CD14-positive monocyte (primary cell): ENCODE results near the gene MRPS9. TPM values are rescaled to one million over a fixed set of nuclear protein-coding genes. Genes with fewer than 3 reads are reported as not detected.

Source experiments
- DNase-seq, 3 donors: peaks; one replicate each; pipeline ENCODE4 v3.0.0-alpha.2; 2011 to 2022
- H2AFZ ChIP-seq: 2 replicates; pipeline ENCODE4 v1.6.0; 2012; ENCODE audit warnings: mild to moderate bottlenecking, low read depth, low read length, inconsistent platforms; ENCODE audit not compliant: insufficient read depth, poor library complexity, severe bottlenecking
- H3K27ac ChIP-seq, 2 donors: 1 replicate in 1 of 2; 2 replicates in 1 of 2; pipeline ENCODE4 v1.5.1; 2012 to 2013; ENCODE audit warnings: low read length in 2 of 2, control low read depth in 1 of 2, inconsistent platforms in 1 of 2, low read depth in 1 of 2, mild to moderate bottlenecking in 1 of 2
- H3K27me3 ChIP-seq, 2 donors: one replicate each; pipeline versions ENCODE4 v1.6.0 to v1.6.1; 2011 to 2013; ENCODE audit warnings: low read length in 2 of 2; ENCODE audit not compliant: control insufficient read depth in 2 of 2, insufficient read depth in 2 of 2
- H3K36me3 ChIP-seq, 2 donors: replicated peaks in 1 of 2; 1 replicate in 1 of 2; 2 replicates in 1 of 2; pipeline versions ENCODE4 v1.5.1 to v1.6.1; 2012 to 2013; ENCODE audit warnings: low read length in 2 of 2, control low read depth in 1 of 2, inconsistent platforms in 1 of 2, mild to moderate bottlenecking in 1 of 2; ENCODE audit not compliant: insufficient read depth in 2 of 2, control insufficient read depth in 1 of 2
- H3K4me1 ChIP-seq, 2 donors: 1 replicate in 1 of 2; 2 replicates in 1 of 2; pipeline versions ENCODE4 v1.5.1 to v1.6.1; 2012 to 2013; ENCODE audit warnings: low read length in 2 of 2, control low read depth in 1 of 2, inconsistent platforms in 1 of 2, mild to moderate bottlenecking in 1 of 2, moderate library complexity in 1 of 2; ENCODE audit not compliant: insufficient read depth in 2 of 2, control insufficient read depth in 1 of 2
- H3K4me2 ChIP-seq: replicated peaks from 2 replicates; pipeline ENCODE3; 2012; ENCODE audit warnings: low read length, moderate library complexity, mild to moderate bottlenecking; ENCODE audit not compliant: poor library complexity, severe bottlenecking; ENCODE audit errors: extremely low read depth
- H3K4me3 ChIP-seq, 3 experiments: fragments of 200-600 bp in 1 of 3; sonication (generic) in 1 of 3; replicated peaks in 1 of 3; 1 replicate in 2 of 3; 2 replicates in 1 of 3; pipeline ENCODE4 v1.5.1; 2011 to 2013; ENCODE audit warnings: low read length in 3 of 3, mild to moderate bottlenecking in 3 of 3, control low read depth in 2 of 3, low read depth in 2 of 3, inconsistent platforms in 1 of 3, moderate library complexity in 1 of 3
- H3K79me2 ChIP-seq: 2 replicates; pipeline ENCODE4 v1.6.0; 2012; ENCODE audit warnings: mild to moderate bottlenecking, control low read depth, inconsistent platforms, low read length, moderate library complexity; ENCODE audit not compliant: insufficient read depth
- H3K9ac ChIP-seq: 2 replicates; pipeline ENCODE4 v1.6.0; 2017; ENCODE audit warnings: low read length, mild to moderate bottlenecking; ENCODE audit not compliant: insufficient read depth, poor library complexity, severe bottlenecking
- H3K9me3 ChIP-seq, 2 donors: replicated peaks in 1 of 2; 1 replicate in 1 of 2; 2 replicates in 1 of 2; pipeline versions ENCODE4 v1.5.1 to v1.6.1; 2012 to 2013; ENCODE audit warnings: low read length in 2 of 2, control low read depth in 1 of 2; ENCODE audit not compliant: control insufficient read depth in 1 of 2, insufficient read depth in 1 of 2
- H4K20me1 ChIP-seq: 2 replicates; pipeline ENCODE4 v1.6.0; 2012; ENCODE audit warnings: mild to moderate bottlenecking, low read length, control low read depth, moderate library complexity; ENCODE audit not compliant: insufficient read depth
- H3K27ac Mint-ChIP-seq, 7 donors: one replicate each; pipeline ENCODE4 v1.8.0; 2020; ENCODE audit warnings: mild to moderate bottlenecking in 7 of 7, mixed read lengths in 7 of 7, moderate library complexity in 6 of 7, inconsistent platforms in 2 of 7
- H3K27me3 Mint-ChIP-seq, 3 donors: one replicate each; pipeline ENCODE4 v1.8.0; 2021 to 2022; ENCODE audit warnings: low read depth in 3 of 3, mild to moderate bottlenecking in 3 of 3, mixed read lengths in 3 of 3, moderate library complexity in 3 of 3, inconsistent platforms in 1 of 3
- H3K36me3 Mint-ChIP-seq, 2 donors: one replicate each; pipeline ENCODE4 v1.8.0; 2020; ENCODE audit warnings: mixed read lengths in 2 of 2, inconsistent platforms in 1 of 2, mild to moderate bottlenecking in 1 of 2
- H3K4me1 Mint-ChIP-seq: one replicate; pipeline ENCODE4 v1.8.0; 2020; ENCODE audit warnings: mild to moderate bottlenecking, mixed read lengths
- H3K4me3 Mint-ChIP-seq, 2 donors: one replicate each; pipeline ENCODE4 v1.8.0; 2020; ENCODE audit warnings: mild to moderate bottlenecking in 2 of 2, mixed read lengths in 2 of 2, moderate library complexity in 1 of 2
- H3K9me3 Mint-ChIP-seq, 7 donors: one replicate each; pipeline ENCODE4 v1.8.0; 2020 to 2022; ENCODE audit warnings: mixed read lengths in 7 of 7, mild to moderate bottlenecking in 6 of 7, moderate library complexity in 6 of 7, inconsistent platforms in 2 of 7
- CTCF ChIP-seq: fragments of 200-600 bp; IDR thresholded peaks from one replicate; pipeline ENCODE4 v1.8.0; 2022; ENCODE audit warnings: antibody characterized with exemption, mild to moderate bottlenecking
- WGBS: methylation state at CpG from one replicate; pipeline ENCODE4 v1.1.5; 2013; ENCODE audit warnings: missing lambda C conversion rate; ENCODE audit not compliant: insufficient coverage; 5-methylcytosine and 5-hydroxymethylcytosine counted together
- intact Hi-C, 2 donors: fragments of 100-400 bp; cut with micrococcal nuclease; formaldehyde crosslinking; loops; one replicate each; pipeline versions ENCODE4 v1.15.0 to v1.15.1; 2023
- polyA plus RNA-seq, 3 donors: library from polyadenylated mRNA; depleted of rRNA in 1 of 3; unstranded in 2 of 3; stranded (reverse) in 1 of 3; fragments of 300-500 nt in 2 of 3; fragments of >200 nt in 1 of 3; fragmentation: Illumina TruSeq in 2 of 3; gene quantifications; 1 replicate in 2 of 3; 2 replicates in 1 of 3; pipeline ENCODE4 v1.2.3, GENCODE V29; 2012 to 2021

Gene MRPS9
- polyA plus RNA-seq, 3 donors, result 9.9 to 12.5 (median 11.6) TPM

- no peaks in the 10 kb centered on the region for H3K4me1 Mint-ChIP-seq
- Histone ChIP-seq H4K20me1 (no peaks in the 10 kb centered on the region), H3K4me1 (no peaks in the 10 kb centered on the region), H2AFZ (no peak overlapping the region), H3K9me3 (no peaks in the 10 kb centered on the region), H3K9ac (no peak overlapping the region), H3K79me2 (no peaks in the 10 kb centered on the region), H3K4me3 (no peak overlapping the region), H3K27me3 (no peaks in the 10 kb centered on the region), H3K27ac (no peak overlapping the region), H3K4me2 (no peak overlapping the region), H3K36me3 (peaks cover 9 to 14% of the 10 kb centered on the region in 2 donors)
- no peak overlapping the region for H3K4me3 Mint-ChIP-seq
- DNase-seq, result no peak
- H3K27me3 Mint-ChIP-seq, result no peaks in the 10 kb centered on the region
- peaks cover 23 to 26% of the 10 kb centered on the region in 2 donors for H3K36me3 Mint-ChIP-seq
- H3K27ac Mint-ChIP-seq, result no peak overlapping the region
- intact Hi-C loops, result no loop called here
- no peak for TF ChIP-seq CTCF
- H3K9me3 Mint-ChIP-seq, result no peaks in the 10 kb centered on the region
Observed at GRCh38 chr2:105080461-105080860, 42.6 kb downstream of the MRPS9 start.

- Mint-ChIP-seq H3K4me1 (no peaks in the 10 kb centered on the region), H3K9me3 (no peaks in the 10 kb centered on the region), H3K4me3 (no peak overlapping the region), H3K27ac (no peak overlapping the region), H3K36me3 (peaks cover 21 to 26% of the 10 kb centered on the region in 2 donors), H3K27me3 (no peaks in the 10 kb centered on the region)
- no peak overlapping the region for H3K4me3 ChIP-seq
- DNase-seq, result no peak
- H3K36me3 ChIP-seq, result peaks cover 9 to 14% of the 10 kb centered on the region in 2 donors
- H3K9ac ChIP-seq, result no peak overlapping the region
- over 99% methylated on average over 14 of the region's 20 CpGs for WGBS
- no peaks in the 10 kb centered on the region for H3K79me2 ChIP-seq
- TF ChIP-seq CTCF, result no peak
- no peaks in the 10 kb centered on the region for H3K9me3 ChIP-seq
- no peak overlapping the region for H3K4me2 ChIP-seq
- H3K27me3 ChIP-seq, result no peaks in the 10 kb centered on the region
- H3K4me1 ChIP-seq, result no peaks in the 10 kb centered on the region
- H3K27ac ChIP-seq, result no peak overlapping the region
- H4K20me1 ChIP-seq, result no peaks in the 10 kb centered on the region
- intact Hi-C loops, result no loop called here
- H2AFZ ChIP-seq, result no peak overlapping the region
Observed at GRCh38 chr2:105081006-105081601, 43.2 kb downstream of the MRPS9 start.
